GM12873 (cell line): ENCODE data around the gene APCDD1.

Experiments
- TF ChIP-seq, protein P1 (sequence below): IDR thresholded peaks from 2 replicates; pipeline ENCODE4 v1.5.1; 2012; ENCODE audit warnings: low read depth, mild to moderate bottlenecking, moderate library complexity, low read length, control low read depth; ENCODE audit not compliant: insufficient read depth; ENCODE audit errors: missing control alignments

Gene APCDD1

DNA sequence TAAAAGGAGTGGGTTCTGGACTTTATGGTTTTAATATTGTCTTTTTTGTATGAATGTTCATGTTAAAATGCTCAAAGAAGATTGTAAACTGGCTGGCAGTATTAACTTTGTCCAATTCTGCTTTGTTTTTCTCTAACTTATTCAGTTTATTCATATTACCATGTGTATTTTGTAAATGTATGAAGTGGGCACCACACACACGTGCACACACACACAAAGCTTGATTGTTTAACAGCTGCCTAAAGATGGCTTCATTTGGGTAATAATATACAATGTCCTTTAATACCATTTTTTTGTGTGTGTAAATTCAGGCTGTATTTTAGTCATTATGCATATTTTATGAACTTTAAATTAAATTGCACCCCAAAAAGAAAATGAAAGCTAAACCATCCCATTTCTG, 11.4 kb upstream of the APCDD1 start:
- TF ChIP-seq, protein P1, sequence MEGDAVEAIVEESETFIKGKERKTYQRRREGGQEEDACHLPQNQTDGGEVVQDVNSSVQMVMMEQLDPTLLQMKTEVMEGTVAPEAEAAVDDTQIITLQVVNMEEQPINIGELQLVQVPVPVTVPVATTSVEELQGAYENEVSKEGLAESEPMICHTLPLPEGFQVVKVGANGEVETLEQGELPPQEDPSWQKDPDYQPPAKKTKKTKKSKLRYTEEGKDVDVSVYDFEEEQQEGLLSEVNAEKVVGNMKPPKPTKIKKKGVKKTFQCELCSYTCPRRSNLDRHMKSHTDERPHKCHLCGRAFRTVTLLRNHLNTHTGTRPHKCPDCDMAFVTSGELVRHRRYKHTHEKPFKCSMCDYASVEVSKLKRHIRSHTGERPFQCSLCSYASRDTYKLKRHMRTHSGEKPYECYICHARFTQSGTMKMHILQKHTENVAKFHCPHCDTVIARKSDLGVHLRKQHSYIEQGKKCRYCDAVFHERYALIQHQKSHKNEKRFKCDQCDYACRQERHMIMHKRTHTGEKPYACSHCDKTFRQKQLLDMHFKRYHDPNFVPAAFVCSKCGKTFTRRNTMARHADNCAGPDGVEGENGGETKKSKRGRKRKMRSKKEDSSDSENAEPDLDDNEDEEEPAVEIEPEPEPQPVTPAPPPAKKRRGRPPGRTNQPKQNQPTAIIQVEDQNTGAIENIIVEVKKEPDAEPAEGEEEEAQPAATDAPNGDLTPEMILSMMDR: no peak

DNA sequence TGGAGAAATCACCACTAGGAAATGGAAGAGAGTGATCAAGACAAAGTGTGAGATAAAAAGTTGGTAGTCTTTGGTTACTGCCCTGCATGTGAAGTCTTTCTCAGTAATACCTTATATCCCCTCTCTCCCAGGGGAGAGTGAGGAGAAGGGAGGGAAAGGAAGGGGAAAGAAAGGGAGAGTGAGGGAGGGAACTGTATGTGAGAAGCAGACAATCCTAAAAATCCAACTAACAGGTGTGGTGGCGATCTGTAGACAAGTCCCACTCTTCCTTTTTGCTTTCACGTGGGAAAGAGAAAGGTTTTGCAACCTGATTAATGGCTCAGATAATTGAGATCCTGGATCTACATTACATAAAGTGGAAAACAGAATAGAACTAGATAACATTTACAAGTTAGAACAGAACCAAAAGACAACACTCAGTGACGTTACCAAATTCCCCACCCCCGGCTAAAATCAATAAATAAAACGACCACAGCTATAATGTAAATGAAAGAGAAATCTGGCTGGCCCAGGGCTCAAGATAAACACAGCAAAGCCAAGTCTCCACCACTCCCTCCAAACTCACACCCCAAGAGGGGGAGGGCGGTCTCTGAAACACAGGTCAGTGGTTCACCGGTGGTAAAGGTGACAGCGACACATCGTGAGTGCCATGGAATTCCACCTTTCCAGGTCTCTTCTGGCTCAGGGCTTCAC, 10.0 kb upstream of the APCDD1 start:
- TF ChIP-seq, protein P1: no peak

DNA sequence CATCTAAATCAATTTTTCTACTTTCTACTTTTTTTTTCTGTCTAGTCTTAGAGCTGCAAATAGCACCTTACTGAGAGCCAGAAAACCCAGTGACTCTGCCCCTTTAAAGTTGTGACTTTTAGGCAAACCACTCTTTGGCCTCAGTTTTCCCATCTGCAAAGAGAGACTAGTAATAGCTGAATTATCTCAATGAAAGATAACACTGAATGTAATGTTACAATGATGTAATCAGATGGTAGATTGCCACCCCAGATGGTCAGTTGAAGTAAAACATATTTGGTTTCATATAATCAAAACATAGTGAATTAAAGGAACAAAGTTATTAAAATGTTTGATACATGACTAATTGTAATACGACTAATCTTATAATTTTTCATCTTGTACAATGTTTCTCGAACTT, 5.0 kb upstream of the APCDD1 start:
- TF ChIP-seq, protein P1: no peak

DNA sequence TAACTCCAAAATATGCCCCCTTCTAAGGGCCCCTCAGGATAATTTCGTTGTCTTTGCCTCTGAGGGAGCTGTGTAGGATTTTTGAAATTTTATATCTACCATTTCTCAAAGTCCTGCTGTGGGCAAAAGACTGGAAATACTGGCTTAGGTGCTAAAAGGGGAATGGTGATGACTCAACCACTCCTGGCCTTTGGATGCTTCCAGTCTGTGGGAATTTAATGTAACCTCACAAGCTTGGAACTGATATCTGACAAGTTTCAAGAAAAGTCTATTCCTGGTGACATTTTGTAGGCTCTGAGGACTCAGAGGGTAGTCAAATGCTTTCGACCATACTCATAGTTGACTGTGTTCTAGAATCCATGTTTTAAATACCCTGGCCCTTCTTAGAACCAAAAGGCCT, 3.4 kb upstream of the APCDD1 start:
- TF ChIP-seq, protein P1: no peak

DNA sequence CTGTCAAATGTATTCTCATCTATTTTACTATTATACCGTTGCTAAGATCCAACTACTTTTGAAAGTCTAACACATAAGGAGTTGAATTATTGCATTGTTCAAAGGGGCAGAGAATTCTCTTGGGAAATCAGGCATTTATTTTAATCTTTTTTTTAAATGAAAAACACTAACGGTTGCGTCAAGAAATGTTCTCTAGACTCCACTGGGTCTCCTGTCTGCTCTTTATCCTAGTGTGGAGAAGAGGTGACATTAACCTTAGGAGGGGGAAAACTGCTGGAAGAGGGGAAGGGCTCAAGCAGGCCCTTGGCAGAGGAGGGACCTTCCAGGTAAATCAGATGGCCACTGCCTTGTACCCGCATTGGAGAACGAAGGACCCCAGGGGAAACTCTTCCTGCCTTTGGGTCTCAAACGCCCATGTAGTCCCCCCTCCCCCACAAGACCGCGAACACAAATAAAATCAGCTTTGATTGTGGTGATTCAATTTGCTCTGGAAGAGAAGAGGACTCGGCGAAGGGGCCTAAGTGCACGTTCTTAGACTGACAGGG, 1.1 kb upstream of the APCDD1 start:
- TF ChIP-seq, protein P1: no peak

DNA sequence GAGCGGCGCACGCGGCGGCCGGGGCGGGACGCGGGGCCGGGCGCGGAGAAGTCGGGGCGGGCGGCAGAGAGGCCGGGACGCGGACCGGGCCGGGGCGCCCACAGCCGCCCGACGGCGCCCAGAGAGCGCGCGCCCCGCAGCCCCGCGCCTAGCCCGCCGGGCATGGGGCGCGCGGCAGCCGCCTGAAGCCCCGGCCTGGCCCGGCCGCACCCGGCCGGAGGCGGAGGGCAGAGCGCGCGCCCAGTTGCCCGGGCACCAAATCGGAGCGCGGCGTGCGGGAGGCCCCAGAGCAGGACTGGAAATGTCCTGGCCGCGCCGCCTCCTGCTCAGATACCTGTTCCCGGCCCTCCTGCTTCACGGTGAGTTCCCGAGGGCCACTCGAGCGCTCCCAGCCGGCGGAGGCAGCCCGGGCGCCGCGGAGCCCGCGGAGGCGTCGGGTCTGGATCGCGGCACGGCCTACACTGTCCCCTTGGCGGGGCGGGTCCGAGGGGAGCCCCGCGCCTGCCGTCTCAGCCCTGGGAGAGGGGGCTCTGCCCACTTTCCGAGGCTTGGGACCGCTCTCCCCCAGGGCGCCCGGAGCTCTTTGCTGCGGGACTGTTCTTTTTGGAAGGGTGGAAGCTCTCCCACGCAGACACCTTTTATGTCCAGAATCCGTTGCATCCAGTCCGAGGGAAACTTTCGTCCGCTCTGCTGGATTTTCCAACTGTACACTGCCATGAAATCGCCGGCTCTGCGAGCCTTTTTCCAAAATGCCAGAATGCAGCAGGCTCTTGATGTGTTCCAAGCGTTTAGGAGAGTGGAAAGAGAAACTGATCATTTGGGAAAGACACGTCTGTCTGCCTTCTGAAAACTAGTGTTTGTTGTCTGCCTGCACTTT, 484 bp downstream of the APCDD1 start:
- TF ChIP-seq, protein P1: no peak
